Omental fat pad (tissue), 4 donors: ENCODE measurements around the gene SEPTIN5. TPM values are rescaled to one million over a fixed set of nuclear protein-coding genes. Genes with fewer than 3 reads are reported as not detected.

Experiments
- ATAC-seq: fragments of 150-250 bp; one replicate; pipeline ENCODE4 v1.9.1; 2016; ENCODE audit warnings: mild to moderate bottlenecking, moderate library complexity; ENCODE audit not compliant: low FRiP score
- DNase-seq: peaks from one replicate; pipeline ENCODE4 v3.0.0-alpha.2; 2019; ENCODE audit warnings: low spot score
- CTCF ChIP-seq, 3 donors: fragments of 450-650 bp; IDR thresholded peaks; one replicate each; pipeline ENCODE4 v1.5.1; 2016 to 2017; ENCODE audit warnings: antibody characterized with exemption in 3 of 3, mild to moderate bottlenecking in 3 of 3, moderate library complexity in 2 of 3
- total RNA-seq, 4 donors: library from RNA; depleted of rRNA; stranded (reverse); fragments of >200 nt; gene quantifications; one replicate each; pipeline ENCODE4 v1.1.0, GENCODE V29; 2016

Gene SEPTIN5
- total RNA-seq, 4 donors from 2014 or later, result 3.7 to 19.1 (median 5.9) TPM

- DNase-seq, result no peak
- no peak for TF ChIP-seq CTCF (IDR thresholded peaks at IDR 0.05)
- no peak for ATAC-seq
Observed at GRCh38 chr22:19748139-19748538, 33.8 kb downstream of the SEPTIN5 start.

DNA sequence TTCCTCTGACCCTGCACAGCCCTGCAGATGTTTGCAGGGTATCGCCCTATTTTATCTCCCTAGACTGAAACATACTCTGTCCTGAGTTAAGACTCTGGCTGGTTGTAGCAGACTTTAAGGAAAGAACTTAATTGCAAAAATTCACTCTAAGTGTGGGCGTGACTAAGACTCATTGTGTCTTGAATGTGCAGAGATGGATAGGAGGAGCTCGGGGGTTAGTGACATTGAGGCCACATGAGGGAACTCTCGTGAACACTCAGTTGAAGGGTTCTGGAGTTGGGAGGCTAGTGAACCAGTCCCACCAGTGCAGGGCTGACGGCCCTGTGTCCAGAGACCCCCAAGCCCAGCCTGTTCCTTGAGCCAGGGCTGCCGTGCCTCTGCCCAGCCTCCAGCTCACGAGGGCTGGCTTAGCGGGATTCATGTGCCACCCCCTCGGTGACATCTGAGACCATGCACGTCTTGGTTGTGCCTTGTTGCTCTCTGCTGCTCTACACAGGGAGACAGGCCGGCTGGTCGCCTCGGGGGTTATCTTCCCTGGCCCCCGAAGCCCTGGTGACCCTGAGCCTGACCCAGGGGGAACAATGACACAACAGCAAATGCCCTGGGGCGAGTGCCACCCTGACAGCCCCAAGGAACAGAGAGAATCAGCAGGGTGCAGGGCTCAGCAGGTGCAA, 34.8 kb downstream of the SEPTIN5 start:
- DNase-seq (no peak), ATAC-seq (no peak)
- no peak for TF ChIP-seq CTCF (IDR thresholded peaks at IDR 0.05)

DNA sequence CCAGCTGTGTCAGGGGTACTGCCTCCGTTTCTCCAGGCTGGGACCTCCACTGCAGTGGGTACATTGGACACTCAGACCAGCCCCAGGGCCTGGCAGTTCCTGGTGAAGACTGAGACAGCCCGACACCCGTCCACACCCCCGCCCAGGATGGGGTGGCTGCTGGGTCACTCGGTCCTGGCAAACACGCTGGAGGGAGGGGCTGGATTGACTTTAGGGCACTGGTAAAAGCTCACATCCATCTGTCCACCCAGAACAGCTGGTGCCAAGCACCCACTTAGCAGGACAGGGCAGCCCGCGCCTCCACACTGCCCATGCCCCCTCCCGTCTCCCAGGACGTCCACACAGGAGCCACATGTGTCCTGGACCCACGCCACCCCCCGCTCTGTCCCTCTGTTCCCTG, 35.6 kb downstream of the SEPTIN5 start:
- DNase-seq (no peak), ATAC-seq (no peak)
- no peak for TF ChIP-seq CTCF (IDR thresholded peaks at IDR 0.05)

DNA sequence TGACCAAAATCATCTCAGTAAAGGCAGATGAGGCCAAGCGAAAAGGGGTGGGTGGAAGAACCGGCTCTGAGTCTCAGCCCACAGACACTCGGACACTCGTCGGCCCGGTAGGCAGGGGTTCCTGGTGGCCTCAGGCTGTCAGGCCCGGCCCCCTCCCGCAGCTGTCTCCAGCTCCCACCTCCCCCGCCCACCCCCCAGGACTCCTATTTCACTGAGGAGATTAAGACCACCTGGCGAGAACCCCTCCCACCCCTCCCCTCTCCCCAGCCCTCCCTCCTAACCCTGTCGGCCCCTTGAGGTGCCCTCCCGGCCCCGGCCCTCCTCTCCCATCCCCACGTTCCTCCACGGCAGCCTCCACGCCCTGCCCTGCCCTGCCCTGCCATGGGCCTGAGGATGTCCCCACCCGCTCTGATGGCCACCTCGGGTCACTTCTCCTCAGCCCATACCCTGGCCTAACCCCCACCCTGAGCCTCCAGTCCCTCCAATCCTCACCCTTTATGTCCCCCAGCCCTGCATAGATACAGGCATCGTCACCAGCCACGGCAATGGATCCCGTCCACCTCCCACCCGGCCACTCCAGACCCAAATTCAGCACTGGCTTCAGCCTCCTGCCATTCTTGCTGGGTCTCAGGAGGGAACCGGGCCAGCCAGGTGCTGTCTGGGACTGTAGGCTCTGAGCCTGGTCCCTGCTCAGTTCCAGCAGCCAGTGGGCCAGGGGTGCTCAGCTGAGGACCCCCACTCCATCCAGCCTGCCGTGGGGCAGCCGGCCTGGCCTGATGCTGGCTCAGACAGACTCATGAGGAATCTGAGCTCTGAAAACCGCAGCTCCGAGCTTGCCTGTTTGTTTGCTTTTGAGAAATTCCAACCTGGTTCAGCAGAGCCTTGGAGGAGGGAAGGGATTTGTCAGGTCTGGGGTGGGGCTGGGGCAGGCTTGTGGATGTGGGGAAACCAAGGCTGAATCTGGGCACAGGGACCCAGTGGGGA, 36.5 kb downstream of the SEPTIN5 start:
- ATAC-seq, result no peak
- no peak for DNase-seq
- no peak for TF ChIP-seq CTCF (IDR thresholded peaks at IDR 0.05)

DNA sequence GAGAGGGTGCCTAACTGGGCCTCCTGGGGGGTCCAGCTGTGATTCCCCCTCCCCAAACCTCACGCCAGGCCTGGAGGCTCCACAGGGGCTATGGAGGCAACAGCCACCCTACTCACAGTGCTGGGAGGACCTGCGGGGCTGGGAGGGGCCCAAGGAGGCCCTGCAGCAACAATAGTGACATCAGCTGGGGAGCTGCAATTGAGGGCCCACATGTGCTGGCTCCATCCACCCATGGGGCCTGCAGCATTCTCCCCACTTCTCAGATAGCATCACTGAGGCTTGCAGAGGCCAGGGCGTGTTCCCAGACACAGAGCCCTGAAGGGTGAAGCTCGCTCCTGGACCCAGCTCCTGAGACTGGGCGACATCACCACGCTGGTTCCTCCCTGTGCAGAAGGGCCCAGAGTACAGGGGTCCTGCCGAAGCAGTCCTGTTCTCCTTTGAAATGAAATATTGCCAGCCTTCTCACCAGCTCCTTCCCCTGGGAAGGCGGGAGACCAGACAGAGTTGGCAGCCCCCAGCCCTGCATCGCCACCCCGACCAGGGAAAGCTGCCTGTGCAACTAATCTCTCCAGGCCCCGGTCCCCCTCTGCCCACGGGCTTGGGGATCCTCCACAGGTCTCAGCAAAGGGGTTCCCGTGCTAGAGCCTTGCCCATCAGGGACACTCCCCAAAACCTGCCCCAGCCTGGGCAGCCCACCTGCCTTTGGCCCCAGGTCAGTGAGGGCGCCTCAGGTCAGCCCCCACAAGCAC, 37.4 kb downstream of the SEPTIN5 start:
- DNase-seq (no peak), ATAC-seq (no peak)
- no peak for TF ChIP-seq CTCF (IDR thresholded peaks at IDR 0.05)

DNA sequence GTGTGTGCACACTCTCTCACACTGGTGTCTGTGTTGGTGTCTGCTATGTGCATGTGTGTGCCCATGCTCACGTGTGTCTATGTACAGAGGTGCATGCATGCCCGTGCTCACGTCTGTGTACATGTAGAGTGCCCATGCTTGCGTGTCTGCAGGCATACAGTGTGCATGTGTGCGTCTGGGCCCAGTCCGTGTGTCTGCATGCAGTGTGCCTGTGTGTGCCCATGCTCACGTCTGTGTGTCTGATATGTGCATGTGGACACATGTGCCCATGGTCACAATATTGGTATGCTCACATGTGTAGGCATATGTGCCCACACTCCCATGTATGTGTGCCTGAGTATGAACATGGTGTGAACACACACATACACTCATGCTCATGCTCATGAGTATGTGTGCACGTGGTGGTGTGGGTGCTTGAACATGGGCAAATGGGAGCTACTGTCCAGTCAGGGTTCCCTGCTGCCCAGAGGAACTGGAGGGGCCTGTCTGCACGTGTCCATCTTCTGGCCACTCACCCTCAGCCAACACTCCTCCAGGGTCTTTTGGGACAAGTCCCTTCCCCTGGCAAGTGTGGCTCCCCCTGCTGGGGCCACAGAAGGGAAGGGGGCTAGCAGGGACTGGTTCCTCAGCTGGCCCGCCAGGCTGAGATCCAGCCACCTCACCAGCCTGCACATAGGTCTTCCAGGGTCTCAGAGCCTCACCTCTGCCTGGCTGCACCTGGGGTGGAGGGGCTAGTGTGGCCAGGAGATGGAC, 39.0 kb downstream of the SEPTIN5 start:
- ATAC-seq (no peak), DNase-seq (no peak)
- TF ChIP-seq CTCF (IDR thresholded peaks at IDR 0.05), result no peak
